ENCODE measurements around the gene ASMTL. TPM values are rescaled to one million over a fixed set of nuclear protein-coding genes. Genes with fewer than 3 reads are reported as not detected.
"Not testable (repeated sequence)": the region's sequence is repeated elsewhere in the genome, so short reads cannot be mapped to it uniquely, and the experiment has no call there.

Gene ASMTL
- total and polyA plus RNA-seq, 2 donors (not counting 1 experiment from before 2014, with no cell fraction given): 12.9 to 19.8 TPM

DNA sequence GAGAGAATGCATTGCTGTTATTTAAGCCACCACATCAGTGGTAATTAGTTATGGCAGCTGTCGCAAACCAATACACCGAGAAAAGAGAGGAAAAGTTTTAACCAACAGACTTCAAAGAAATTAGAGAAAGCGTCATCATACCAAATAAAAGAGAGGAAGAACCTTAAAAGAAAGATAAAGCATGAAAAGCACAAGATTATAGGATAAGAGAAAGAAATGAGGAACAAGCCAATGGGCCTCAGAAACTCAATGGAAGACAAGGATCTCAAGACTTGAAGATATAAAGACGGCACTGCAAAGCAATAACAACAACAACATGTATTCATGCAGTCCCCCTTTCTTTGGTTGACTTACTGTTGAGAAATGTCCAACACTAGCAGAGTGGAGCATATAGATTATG, 22.8 kb upstream of the ASMTL start:
- no peaks in the 10 kb centered on the region for H3K9me3 ChIP-seq (ENCODE audit: control insufficient read depth, insufficient read depth, low read depth, low read length)
- no peak for DNase-seq (ENCODE audit: low read depth in 2 of 2)
- no peak for TF ChIP-seq EZH2 (IDR thresholded peaks at IDR 0.05; ENCODE audit: low read length, missing control alignments)
- TF ChIP-seq, protein P1, sequence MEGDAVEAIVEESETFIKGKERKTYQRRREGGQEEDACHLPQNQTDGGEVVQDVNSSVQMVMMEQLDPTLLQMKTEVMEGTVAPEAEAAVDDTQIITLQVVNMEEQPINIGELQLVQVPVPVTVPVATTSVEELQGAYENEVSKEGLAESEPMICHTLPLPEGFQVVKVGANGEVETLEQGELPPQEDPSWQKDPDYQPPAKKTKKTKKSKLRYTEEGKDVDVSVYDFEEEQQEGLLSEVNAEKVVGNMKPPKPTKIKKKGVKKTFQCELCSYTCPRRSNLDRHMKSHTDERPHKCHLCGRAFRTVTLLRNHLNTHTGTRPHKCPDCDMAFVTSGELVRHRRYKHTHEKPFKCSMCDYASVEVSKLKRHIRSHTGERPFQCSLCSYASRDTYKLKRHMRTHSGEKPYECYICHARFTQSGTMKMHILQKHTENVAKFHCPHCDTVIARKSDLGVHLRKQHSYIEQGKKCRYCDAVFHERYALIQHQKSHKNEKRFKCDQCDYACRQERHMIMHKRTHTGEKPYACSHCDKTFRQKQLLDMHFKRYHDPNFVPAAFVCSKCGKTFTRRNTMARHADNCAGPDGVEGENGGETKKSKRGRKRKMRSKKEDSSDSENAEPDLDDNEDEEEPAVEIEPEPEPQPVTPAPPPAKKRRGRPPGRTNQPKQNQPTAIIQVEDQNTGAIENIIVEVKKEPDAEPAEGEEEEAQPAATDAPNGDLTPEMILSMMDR (conservative IDR thresholded peaks at IDR 0.05 in 1 of 2, IDR thresholded peaks at IDR 0.05 in 1 of 2; ENCODE audit: low read depth in 1 of 2, low read length in 2 of 2): no peak
- no peak overlapping the region for H2AFZ ChIP-seq (ENCODE audit: low read length)
- H3K9ac ChIP-seq (ENCODE audit: insufficient read depth, low read length): no peak overlapping the region
- H3K4me2 ChIP-seq (ENCODE audit: extremely low read depth, insufficient read depth, low read length): no peak overlapping the region
- no peaks in the 10 kb centered on the region for H3K4me1 ChIP-seq (ENCODE audit: control insufficient read depth, extremely low read depth, insufficient read depth, low read length)
- H3K27ac ChIP-seq (ENCODE audit: insufficient read depth, low read length): no peak overlapping the region
- H3K27me3 ChIP-seq (ENCODE audit: control insufficient read depth, insufficient read depth, low read length): no peaks in the 10 kb centered on the region
- H3K4me3 ChIP-seq (replicated peaks in 1 of 4; ENCODE audit: control extremely low read depth in 1 of 4, insufficient read depth in 1 of 4, low read depth in 3 of 4, low read length in 4 of 4): no peak overlapping the region
- H3K36me3 ChIP-seq (ENCODE audit: control insufficient read depth, insufficient read depth, low read length): no peaks in the 10 kb centered on the region
- no peaks in the 10 kb centered on the region for H4K20me1 ChIP-seq (ENCODE audit: control insufficient read depth, extremely low read depth, insufficient read depth, low read length)
- H3K79me2 ChIP-seq (ENCODE audit: control insufficient read depth, insufficient read depth, low read length): no peaks in the 10 kb centered on the region

DNA sequence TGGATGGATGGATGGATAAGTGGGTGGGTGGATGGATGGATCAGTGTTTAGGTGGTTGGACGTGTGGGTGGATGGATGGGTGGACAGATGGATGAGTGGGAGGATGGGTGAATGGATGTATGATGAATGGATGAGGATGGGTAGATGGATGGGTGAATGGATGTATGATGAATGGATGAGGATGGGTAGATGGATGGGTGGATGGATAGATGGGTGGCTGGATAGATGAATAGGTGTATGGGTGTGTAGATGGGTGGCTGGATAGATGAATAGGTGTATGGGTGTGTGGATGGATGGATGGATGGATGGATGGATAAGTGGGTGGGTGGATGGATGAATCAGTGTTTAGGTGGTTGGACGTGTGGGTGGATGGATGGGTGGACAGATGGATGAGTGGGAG, 21.9 kb upstream of the ASMTL start:
- not testable (repeated sequence) for H3K79me2 ChIP-seq (ENCODE audit: control insufficient read depth, insufficient read depth, low read length); H3K9me3 ChIP-seq (ENCODE audit: control insufficient read depth, insufficient read depth, low read depth, low read length); DNase-seq (ENCODE audit: low read depth in 2 of 2); H3K4me3 ChIP-seq (replicated peaks in 1 of 4; ENCODE audit: control extremely low read depth in 1 of 4, insufficient read depth in 1 of 4, low read depth in 3 of 4, low read length in 4 of 4); H3K9ac ChIP-seq (ENCODE audit: insufficient read depth, low read length); H3K27me3 ChIP-seq (ENCODE audit: control insufficient read depth, insufficient read depth, low read length); H3K4me2 ChIP-seq (ENCODE audit: extremely low read depth, insufficient read depth, low read length); H2AFZ ChIP-seq (ENCODE audit: low read length); H3K4me1 ChIP-seq (ENCODE audit: control insufficient read depth, extremely low read depth, insufficient read depth, low read length); H3K27ac ChIP-seq (ENCODE audit: insufficient read depth, low read length); H3K36me3 ChIP-seq (ENCODE audit: control insufficient read depth, insufficient read depth, low read length); H4K20me1 ChIP-seq (ENCODE audit: control insufficient read depth, extremely low read depth, insufficient read depth, low read length)

DNA sequence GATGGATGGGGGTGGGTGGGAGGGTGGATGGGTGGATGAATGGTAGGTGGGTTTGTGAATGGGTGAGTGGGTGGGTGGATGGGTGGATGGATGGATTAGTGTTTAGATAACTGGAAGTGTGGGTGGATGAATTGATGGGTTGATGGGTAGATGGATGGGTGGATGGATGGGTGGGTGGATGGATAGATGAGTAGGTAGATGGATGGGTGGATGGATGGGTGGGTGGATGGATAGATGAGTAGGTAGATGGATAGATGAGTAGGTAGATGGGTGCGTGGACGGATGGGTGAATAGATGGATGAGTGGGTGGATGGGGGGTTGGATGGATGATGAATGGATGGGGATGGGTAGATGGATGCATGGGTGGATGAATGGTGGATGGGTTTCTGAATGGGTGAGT, 20.3 kb upstream of the ASMTL start:
- no peak overlapping the region for H2AFZ ChIP-seq (ENCODE audit: low read length)
- no peak for DNase-seq (ENCODE audit: low read depth in 2 of 2)
- H3K4me1 ChIP-seq (ENCODE audit: control insufficient read depth, extremely low read depth, insufficient read depth, low read length): no peaks in the 10 kb centered on the region
- no peaks in the 10 kb centered on the region for H3K9me3 ChIP-seq (ENCODE audit: control insufficient read depth, insufficient read depth, low read depth, low read length)
- H3K27ac ChIP-seq (ENCODE audit: insufficient read depth, low read length): no peak overlapping the region
- no peak overlapping the region for H3K9ac ChIP-seq (ENCODE audit: insufficient read depth, low read length)
- H3K79me2 ChIP-seq (ENCODE audit: control insufficient read depth, insufficient read depth, low read length): no peaks in the 10 kb centered on the region
- H3K4me3 ChIP-seq (replicated peaks in 1 of 4; ENCODE audit: control extremely low read depth in 1 of 4, insufficient read depth in 1 of 4, low read depth in 3 of 4, low read length in 4 of 4): no peak overlapping the region
- H4K20me1 ChIP-seq (ENCODE audit: control insufficient read depth, extremely low read depth, insufficient read depth, low read length): no peaks in the 10 kb centered on the region
- no peak overlapping the region for H3K4me2 ChIP-seq (ENCODE audit: extremely low read depth, insufficient read depth, low read length)
- H3K36me3 ChIP-seq (ENCODE audit: control insufficient read depth, insufficient read depth, low read length): no peaks in the 10 kb centered on the region
- TF ChIP-seq EZH2 (IDR thresholded peaks at IDR 0.05; ENCODE audit: low read length, missing control alignments): no peak
- TF ChIP-seq, protein P1 (conservative IDR thresholded peaks at IDR 0.05 in 1 of 2, IDR thresholded peaks at IDR 0.05 in 1 of 2; ENCODE audit: low read depth in 1 of 2, low read length in 2 of 2): no peak
- no peaks in the 10 kb centered on the region for H3K27me3 ChIP-seq (ENCODE audit: control insufficient read depth, insufficient read depth, low read length)

Data from fibroblast of lung (primary cell).